Measurements from ENCODE around the gene FKBP7. TPM values are rescaled to one million over a fixed set of nuclear protein-coding genes. Genes with fewer than 3 reads are reported as not detected.

The FKBP7 gene
- total RNA-seq, 2 donors from 2014 or later, result 20.1 to 21.8 TPM

DNA sequence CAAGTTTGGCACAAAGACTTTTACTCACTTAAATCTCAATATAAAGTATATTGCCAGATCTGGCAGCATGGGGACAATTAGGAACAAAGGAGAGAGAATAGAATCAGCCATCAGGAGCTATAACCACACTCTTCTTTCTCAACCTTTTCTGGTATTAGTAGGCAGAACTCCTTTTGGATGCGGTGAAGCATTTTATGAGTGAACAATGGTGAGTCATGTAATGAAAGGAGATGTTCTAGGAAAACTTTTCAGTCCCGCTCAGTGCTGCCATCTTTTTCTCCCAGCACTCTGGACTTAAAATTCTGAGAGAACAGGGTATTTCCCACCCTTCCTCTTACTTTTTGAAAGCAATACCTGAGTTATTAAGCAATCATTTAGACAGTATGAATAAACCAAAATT is 34.1 kb upstream of the FKBP7 start:
- no peaks in the 10 kb centered on the region for H3K4me1 ChIP-seq (ENCODE audit: control insufficient read depth in 1 of 2, low read depth in 2 of 2)
- no peak for DNase-seq (ENCODE audit: low spot score)
- H3K36me3 ChIP-seq, result peaks cover 5% of the 10 kb centered on the region
- no peak overlapping the region for H3K27ac ChIP-seq
- H3K27me3 ChIP-seq (replicated peaks; ENCODE audit: insufficient read depth), result no peaks in the 10 kb centered on the region
- TF ChIP-seq, protein P1, sequence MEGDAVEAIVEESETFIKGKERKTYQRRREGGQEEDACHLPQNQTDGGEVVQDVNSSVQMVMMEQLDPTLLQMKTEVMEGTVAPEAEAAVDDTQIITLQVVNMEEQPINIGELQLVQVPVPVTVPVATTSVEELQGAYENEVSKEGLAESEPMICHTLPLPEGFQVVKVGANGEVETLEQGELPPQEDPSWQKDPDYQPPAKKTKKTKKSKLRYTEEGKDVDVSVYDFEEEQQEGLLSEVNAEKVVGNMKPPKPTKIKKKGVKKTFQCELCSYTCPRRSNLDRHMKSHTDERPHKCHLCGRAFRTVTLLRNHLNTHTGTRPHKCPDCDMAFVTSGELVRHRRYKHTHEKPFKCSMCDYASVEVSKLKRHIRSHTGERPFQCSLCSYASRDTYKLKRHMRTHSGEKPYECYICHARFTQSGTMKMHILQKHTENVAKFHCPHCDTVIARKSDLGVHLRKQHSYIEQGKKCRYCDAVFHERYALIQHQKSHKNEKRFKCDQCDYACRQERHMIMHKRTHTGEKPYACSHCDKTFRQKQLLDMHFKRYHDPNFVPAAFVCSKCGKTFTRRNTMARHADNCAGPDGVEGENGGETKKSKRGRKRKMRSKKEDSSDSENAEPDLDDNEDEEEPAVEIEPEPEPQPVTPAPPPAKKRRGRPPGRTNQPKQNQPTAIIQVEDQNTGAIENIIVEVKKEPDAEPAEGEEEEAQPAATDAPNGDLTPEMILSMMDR (IDR thresholded peaks at IDR 0.05), result no peak
- H3K9me3 ChIP-seq, result no peaks in the 10 kb centered on the region
- H3K4me3 ChIP-seq, result no peak overlapping the region
- no peak for ATAC-seq (ENCODE audit: insufficient number of reproducible peaks, low FRiP score, low read depth)

DNA sequence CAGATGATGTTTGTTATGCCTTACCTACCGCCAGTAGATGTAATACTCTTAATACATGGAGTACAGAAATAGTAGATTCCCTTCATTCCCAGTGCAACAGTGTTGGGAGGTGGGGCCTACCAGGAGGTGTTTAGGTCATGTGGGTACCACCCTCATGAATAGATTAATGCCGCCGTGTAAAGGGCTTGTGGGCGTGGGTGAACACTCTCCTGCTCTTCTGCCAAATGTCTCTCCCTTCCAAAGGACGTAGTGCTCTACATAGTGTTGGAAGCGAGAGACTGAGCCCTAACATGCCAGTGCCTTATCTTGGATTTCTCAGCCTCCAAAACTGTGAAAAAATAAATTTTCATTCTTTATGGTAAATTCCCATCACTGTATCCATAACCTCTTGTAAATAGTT is 32.0 kb upstream of the FKBP7 start:
- Histone ChIP-seq H3K4me1 (ENCODE audit: control insufficient read depth in 1 of 2, low read depth in 2 of 2) (no peaks in the 10 kb centered on the region), H3K9me3 (no peaks in the 10 kb centered on the region), H3K27ac (no peak overlapping the region), H3K36me3 (peaks cover 5% of the 10 kb centered on the region), H3K4me3 (no peak overlapping the region), H3K27me3 (replicated peaks; ENCODE audit: insufficient read depth) (no peaks in the 10 kb centered on the region)
- TF ChIP-seq, protein P1 (IDR thresholded peaks at IDR 0.05), result no peak
- DNase-seq (ENCODE audit: low spot score) (no peak), ATAC-seq (ENCODE audit: insufficient number of reproducible peaks, low FRiP score, low read depth) (no peak)

DNA sequence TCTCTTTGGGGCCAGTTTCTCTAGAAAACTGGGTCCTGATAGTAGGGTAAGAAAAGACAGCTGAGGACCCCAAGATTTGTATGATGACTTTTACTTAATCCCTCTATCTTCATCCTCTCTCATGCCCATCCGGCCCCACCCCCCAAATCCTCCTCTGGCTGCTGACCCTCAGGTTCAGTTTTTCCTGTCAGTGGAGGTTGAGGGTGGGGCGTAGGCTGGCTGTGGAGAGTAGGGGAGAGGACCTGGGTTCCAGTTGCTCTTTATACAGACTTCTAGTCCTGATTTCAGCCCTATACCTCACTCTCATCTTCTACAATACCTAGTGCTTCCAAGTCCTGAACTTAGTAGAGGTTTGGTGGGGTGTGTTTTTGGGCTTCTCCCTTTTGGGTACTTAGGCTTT is 30.2 kb upstream of the FKBP7 start:
- H3K36me3 ChIP-seq, result peaks cover 10% of the 10 kb centered on the region
- no peak for ATAC-seq (ENCODE audit: insufficient number of reproducible peaks, low FRiP score, low read depth)
- TF ChIP-seq, protein P1 (IDR thresholded peaks at IDR 0.05), result no peak

DNA sequence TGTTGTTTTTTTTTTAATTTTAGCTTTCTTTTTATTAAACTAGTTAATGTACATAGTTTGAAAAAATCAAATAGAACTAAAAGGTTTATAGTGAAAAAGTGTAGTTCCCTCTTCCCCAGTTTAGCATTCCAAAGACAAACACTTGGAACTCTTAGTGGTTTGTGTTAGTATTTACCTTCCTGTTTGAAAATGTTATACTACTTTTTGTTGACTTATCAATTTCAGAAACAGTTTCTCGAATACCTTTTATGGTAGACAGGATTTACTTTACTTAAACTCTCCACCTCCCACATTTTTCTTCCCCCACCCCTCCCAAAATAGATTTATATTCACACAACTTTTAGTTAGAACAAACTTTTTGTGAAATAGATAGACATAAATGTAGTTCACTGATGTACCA is 28.5 kb upstream of the FKBP7 start:
- Histone ChIP-seq H3K4me3 (no peak overlapping the region), H3K4me1 (ENCODE audit: control insufficient read depth in 1 of 2, low read depth in 2 of 2) (no peaks in the 10 kb centered on the region), H3K27me3 (replicated peaks; ENCODE audit: insufficient read depth) (no peaks in the 10 kb centered on the region), H3K36me3 (peaks cover 21% of the 10 kb centered on the region), H3K27ac (no peak overlapping the region), H3K9me3 (no peaks in the 10 kb centered on the region)
- DNase-seq (ENCODE audit: low spot score) (no peak), ATAC-seq (ENCODE audit: insufficient number of reproducible peaks, low FRiP score, low read depth) (no peak)
- TF ChIP-seq, protein P1 (IDR thresholded peaks at IDR 0.05), result no peak

More for the DNA sequence above, 30.2 kb upstream of the FKBP7 start:
- Histone ChIP-seq H3K27ac (no peak overlapping the region), H3K4me1 (ENCODE audit: control insufficient read depth in 1 of 2, low read depth in 2 of 2) (no peaks in the 10 kb centered on the region), H3K9me3 (no peaks in the 10 kb centered on the region), H3K27me3 (replicated peaks; ENCODE audit: insufficient read depth) (no peaks in the 10 kb centered on the region), H3K4me3 (no peak overlapping the region)
- no peak for DNase-seq (ENCODE audit: low spot score)

DNA sequence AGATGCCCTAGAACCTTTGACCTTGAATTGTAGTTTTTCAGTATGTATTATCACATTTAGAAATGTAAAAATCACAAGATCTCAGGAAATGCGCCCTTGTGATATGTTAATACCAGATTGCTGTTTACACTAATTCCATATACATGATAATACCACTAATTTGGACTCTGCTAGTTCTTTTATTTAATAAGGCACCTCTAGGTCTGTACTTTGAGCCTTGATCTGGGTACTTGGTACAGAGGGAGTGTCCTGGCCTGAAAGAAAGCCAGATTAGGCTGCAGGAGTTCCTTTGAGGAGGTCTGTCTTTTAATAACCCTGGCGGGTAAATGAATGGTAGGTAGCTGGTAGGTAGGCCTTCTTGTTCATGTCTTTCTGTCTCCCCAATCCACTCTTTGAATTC is 28.1 kb upstream of the FKBP7 start:
- no peaks in the 10 kb centered on the region for H3K27me3 ChIP-seq (replicated peaks; ENCODE audit: insufficient read depth)
- peaks cover 25% of the 10 kb centered on the region for H3K36me3 ChIP-seq
- H3K27ac ChIP-seq, result no peak overlapping the region
- DNase-seq (ENCODE audit: low spot score) (no peak), ATAC-seq (ENCODE audit: insufficient number of reproducible peaks, low FRiP score, low read depth) (no peak)
- H3K9me3 ChIP-seq, result no peaks in the 10 kb centered on the region
- TF ChIP-seq, protein P1 (IDR thresholded peaks at IDR 0.05), result no peak
- H3K4me1 ChIP-seq (ENCODE audit: control insufficient read depth in 1 of 2, low read depth in 2 of 2), result no peaks in the 10 kb centered on the region
- no peak overlapping the region for H3K4me3 ChIP-seq
